Fibroblast of lung (primary cell): ENCODE data around the gene DYDC1. TPM values are rescaled to one million over a fixed set of nuclear protein-coding genes. Genes with fewer than 3 reads are reported as not detected.

Experiments used
- DNase-seq, 2 donors: peaks; one replicate each; pipeline versions ENCODE4 v3.0.0 to v3.0.0-alpha.2; 2010; ENCODE audit warnings: low read depth in 2 of 2
- H2AFZ ChIP-seq: 2 replicates; pipeline ENCODE4 v1.5.1; 2012; ENCODE audit warnings: low read length, control low read depth, inconsistent platforms
- H3K27ac ChIP-seq: 2 replicates; pipeline ENCODE4 v1.5.1; 2011; ENCODE audit warnings: low read length, control low read depth; ENCODE audit not compliant: insufficient read depth
- H3K27me3 ChIP-seq: 2 replicates; pipeline ENCODE4 v1.5.1; 2011; ENCODE audit warnings: mild to moderate bottlenecking, low read length; ENCODE audit not compliant: control insufficient read depth, insufficient read depth
- H3K36me3 ChIP-seq: 2 replicates; pipeline ENCODE4 v1.5.1; 2011; ENCODE audit warnings: low read length; ENCODE audit not compliant: control insufficient read depth, insufficient read depth
- H3K4me1 ChIP-seq: 2 replicates; pipeline ENCODE4 v1.5.1; 2011; ENCODE audit warnings: low read length; ENCODE audit not compliant: control insufficient read depth, insufficient read depth; ENCODE audit errors: extremely low read depth
- H3K4me2 ChIP-seq: 2 replicates; pipeline ENCODE4 v1.5.1; 2011; ENCODE audit warnings: low read length, control low read depth; ENCODE audit not compliant: insufficient read depth; ENCODE audit errors: extremely low read depth
- H3K4me3 ChIP-seq, 4 experiments: fragments of 200-600 bp in 1 of 4; sonication (generic) in 1 of 4; replicated peaks in 1 of 4; 2 replicates each; pipeline ENCODE4 v1.5.1; 2011 to 2016; ENCODE audit warnings: low read length in 4 of 4, low read depth in 3 of 4, mild to moderate bottlenecking in 3 of 4, control low read depth in 2 of 4, inconsistent platforms in 1 of 4, mixed read lengths in 1 of 4; ENCODE audit not compliant: insufficient read depth in 1 of 4; ENCODE audit errors: control extremely low read depth in 1 of 4
- H3K79me2 ChIP-seq: 2 replicates; pipeline ENCODE4 v1.5.1; 2012; ENCODE audit warnings: mild to moderate bottlenecking, low read length, inconsistent platforms; ENCODE audit not compliant: control insufficient read depth, insufficient read depth
- H3K9ac ChIP-seq: 2 replicates; pipeline ENCODE4 v1.5.1; 2011; ENCODE audit warnings: mild to moderate bottlenecking, low read length, control low read depth; ENCODE audit not compliant: insufficient read depth
- H3K9me3 ChIP-seq: 2 replicates; pipeline ENCODE4 v1.5.1; 2012; ENCODE audit warnings: low read depth, low read length; ENCODE audit not compliant: control insufficient read depth, insufficient read depth
- H4K20me1 ChIP-seq: 2 replicates; pipeline ENCODE4 v1.5.1; 2011; ENCODE audit warnings: low read length; ENCODE audit not compliant: control insufficient read depth, insufficient read depth; ENCODE audit errors: extremely low read depth
- EZH2 ChIP-seq: IDR thresholded peaks from 2 replicates; pipeline ENCODE4 v1.5.1; 2012; ENCODE audit warnings: low read length, control low read depth, mild to moderate bottlenecking; ENCODE audit errors: missing control alignments
- polyA plus RNA-seq, 2 donors: library from polyadenylated mRNA; depleted of rRNA in 1 of 2; stranded (reverse) in 1 of 2; unstranded in 1 of 2; fragments of >200 nt; gene quantifications; 2 replicates each; pipeline ENCODE4 v1.2.1, GENCODE V29; 2011 to 2012; ENCODE audit warnings: missing spikeins in 1 of 2
- total RNA-seq: library from RNA; depleted of rRNA; stranded (reverse); fragments of >200 nt; gene quantifications from 2 replicates; pipeline ENCODE4 v1.2.1, GENCODE V29; 2014
- TF ChIP-seq, protein P1 (sequence below), 2 donors: IDR thresholded peaks in 1 of 2; conservative IDR thresholded peaks in 1 of 2; 1 replicate in 1 of 2; 2 replicates in 1 of 2; pipeline ENCODE4 v1.5.1; 2011 to 2012; ENCODE audit warnings: low read length in 2 of 2, control low read depth in 1 of 2, inconsistent platforms in 1 of 2, low read depth in 1 of 2, mild to moderate bottlenecking in 1 of 2

DYDC1 gene
- total and polyA plus RNA-seq, 2 donors (not counting 1 experiment from before 2014, with no cell fraction given): not detected

DNA sequence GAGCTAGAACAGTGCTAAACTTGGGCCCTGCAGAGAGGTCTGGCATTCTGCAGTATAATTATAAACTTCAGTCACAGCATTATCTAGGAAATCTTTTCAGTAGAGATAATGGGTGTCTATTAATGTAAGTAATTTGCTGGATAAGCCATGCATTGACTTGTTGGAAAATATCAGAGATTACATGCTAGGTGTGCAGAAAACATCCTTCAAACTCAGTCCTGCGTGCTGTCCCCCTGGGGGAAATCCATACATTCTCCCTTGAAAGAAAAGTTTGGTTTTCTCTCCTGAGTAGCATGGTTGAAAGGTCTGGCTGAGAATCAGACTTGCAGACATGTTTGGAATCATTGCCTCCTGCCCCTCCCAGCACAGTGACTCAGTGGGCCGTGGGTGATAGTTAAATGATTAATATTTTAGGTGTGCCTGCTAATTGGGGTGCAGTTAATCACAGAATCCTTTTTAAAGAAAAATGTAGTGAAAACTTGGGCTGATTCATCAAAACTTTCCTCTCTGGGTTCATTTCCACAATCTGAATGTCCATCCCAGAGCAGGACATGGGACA lies 37.9 kb upstream of the DYDC1 start:
- Histone ChIP-seq H3K36me3 (no peaks in the 10 kb centered on the region), H3K27ac (no peak overlapping the region), H3K4me3 (no peak overlapping the region), H3K4me2 (no peak overlapping the region), H3K9ac (no peak overlapping the region), H3K27me3 (no peaks in the 10 kb centered on the region), H3K79me2 (no peaks in the 10 kb centered on the region), H4K20me1 (no peaks in the 10 kb centered on the region), H2AFZ (no peak overlapping the region), H3K9me3 (no peaks in the 10 kb centered on the region), H3K4me1 (no peaks in the 10 kb centered on the region)
- no peak for DNase-seq
- no peak for TF ChIP-seq EZH2
- TF ChIP-seq, protein P1, sequence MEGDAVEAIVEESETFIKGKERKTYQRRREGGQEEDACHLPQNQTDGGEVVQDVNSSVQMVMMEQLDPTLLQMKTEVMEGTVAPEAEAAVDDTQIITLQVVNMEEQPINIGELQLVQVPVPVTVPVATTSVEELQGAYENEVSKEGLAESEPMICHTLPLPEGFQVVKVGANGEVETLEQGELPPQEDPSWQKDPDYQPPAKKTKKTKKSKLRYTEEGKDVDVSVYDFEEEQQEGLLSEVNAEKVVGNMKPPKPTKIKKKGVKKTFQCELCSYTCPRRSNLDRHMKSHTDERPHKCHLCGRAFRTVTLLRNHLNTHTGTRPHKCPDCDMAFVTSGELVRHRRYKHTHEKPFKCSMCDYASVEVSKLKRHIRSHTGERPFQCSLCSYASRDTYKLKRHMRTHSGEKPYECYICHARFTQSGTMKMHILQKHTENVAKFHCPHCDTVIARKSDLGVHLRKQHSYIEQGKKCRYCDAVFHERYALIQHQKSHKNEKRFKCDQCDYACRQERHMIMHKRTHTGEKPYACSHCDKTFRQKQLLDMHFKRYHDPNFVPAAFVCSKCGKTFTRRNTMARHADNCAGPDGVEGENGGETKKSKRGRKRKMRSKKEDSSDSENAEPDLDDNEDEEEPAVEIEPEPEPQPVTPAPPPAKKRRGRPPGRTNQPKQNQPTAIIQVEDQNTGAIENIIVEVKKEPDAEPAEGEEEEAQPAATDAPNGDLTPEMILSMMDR (conservative IDR thresholded peaks at IDR 0.05 in 1 of 2, IDR thresholded peaks at IDR 0.05 in 1 of 2; ENCODE audit: low read depth in 1 of 2, low read length in 2 of 2): no peak

DNA sequence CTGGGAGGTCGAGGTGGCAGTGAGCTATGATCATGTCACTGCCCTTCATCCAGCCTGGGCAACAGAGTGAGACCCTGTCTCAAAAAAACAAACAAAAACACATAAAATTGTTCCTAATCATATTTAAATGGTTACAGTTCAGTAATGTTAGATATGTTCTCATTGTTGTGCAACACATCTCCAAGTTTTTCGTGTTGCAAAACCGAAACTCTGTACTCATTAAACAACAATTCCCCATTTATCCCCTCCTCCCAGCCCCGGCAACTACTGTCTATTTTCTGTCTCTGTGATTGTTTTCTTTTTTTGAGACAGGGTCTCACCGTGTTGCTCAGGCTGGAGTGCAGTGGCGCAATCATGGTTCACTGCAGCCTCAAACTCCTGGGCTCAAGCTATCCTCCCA lies 35.7 kb upstream of the DYDC1 start:
- Histone ChIP-seq H4K20me1 (no peaks in the 10 kb centered on the region), H3K4me3 (no peak overlapping the region), H3K79me2 (no peaks in the 10 kb centered on the region), H3K27me3 (no peaks in the 10 kb centered on the region), H3K27ac (no peak overlapping the region), H3K4me2 (no peak overlapping the region), H2AFZ (no peak overlapping the region), H3K4me1 (no peaks in the 10 kb centered on the region), H3K9me3 (no peaks in the 10 kb centered on the region), H3K9ac (no peak overlapping the region), H3K36me3 (no peaks in the 10 kb centered on the region)
- TF ChIP-seq, protein P1 (conservative IDR thresholded peaks at IDR 0.05 in 1 of 2, IDR thresholded peaks at IDR 0.05 in 1 of 2; ENCODE audit: low read depth in 1 of 2, low read length in 2 of 2): no peak
- TF ChIP-seq EZH2: no peak
- DNase-seq: peak in 1 of 2 donors; percentile 26

DNA sequence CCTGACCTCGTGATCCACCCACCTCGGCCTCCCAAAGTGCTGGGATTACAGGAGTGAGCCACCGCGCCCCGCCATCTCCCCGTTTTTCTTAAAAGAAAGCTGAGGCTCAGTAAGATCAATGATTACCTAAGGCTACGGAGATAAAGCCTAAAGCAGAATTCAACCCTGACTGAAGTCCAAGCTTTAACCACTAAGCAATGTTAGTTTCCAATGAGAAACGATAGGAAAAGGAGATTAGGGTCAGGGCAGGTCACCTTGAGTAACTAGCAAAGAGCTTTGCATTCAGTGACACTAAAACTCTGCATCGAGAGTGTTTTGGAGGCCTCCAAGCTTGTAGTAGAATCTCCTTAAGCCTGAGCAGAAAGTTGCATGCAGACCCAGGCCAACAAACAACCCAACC lies 34.2 kb upstream of the DYDC1 start:
- no peak for DNase-seq
- Histone ChIP-seq H2AFZ (no peak overlapping the region), H3K4me2 (no peak overlapping the region), H3K9me3 (no peaks in the 10 kb centered on the region), H3K4me1 (no peaks in the 10 kb centered on the region), H3K79me2 (no peaks in the 10 kb centered on the region), H3K9ac (no peak overlapping the region), H3K36me3 (no peaks in the 10 kb centered on the region), H4K20me1 (no peaks in the 10 kb centered on the region), H3K4me3 (no peak overlapping the region), H3K27me3 (no peaks in the 10 kb centered on the region), H3K27ac (no peak overlapping the region)
- TF ChIP-seq, protein P1 (conservative IDR thresholded peaks at IDR 0.05 in 1 of 2, IDR thresholded peaks at IDR 0.05 in 1 of 2; ENCODE audit: low read depth in 1 of 2, low read length in 2 of 2): no peak
- TF ChIP-seq EZH2: no peak
